Suppressor macrophage treated with lipopolysaccharide for 4 hours (primary cell): ENCODE data around the gene RHOT1.
A peak's percentile ranks its signal among the peaks of the same experiment; 100 is the strongest.
"Not testable (repeated sequence)": the region's sequence is repeated elsewhere in the genome, so short reads cannot be mapped to it uniquely, and the experiment has no call there.

Experiments
- DNase-seq: peaks from one replicate; pipeline ENCODE4 v3.0.0-alpha.2; 2020

The RHOT1 gene

GRCh38 chr17:32124985-32125847 is 17.1 kb upstream of the RHOT1 start:
- DNase-seq, result no peak

- no peak for DNase-seq
Measured at GRCh38 chr17:32125848-32126153, 16.5 kb upstream of the RHOT1 start.

- DNase-seq, result no peak
Measured at GRCh38 chr17:32126325-32126724, 16.0 kb upstream of the RHOT1 start.

GRCh38 chr17:32126746-32127145 is 15.6 kb upstream of the RHOT1 start:
- DNase-seq, result no peak

- peak; percentile 98 for DNase-seq
Measured at GRCh38 chr17:32127158-32127897, 15.0 kb upstream of the RHOT1 start.

GRCh38 chr17:32128470-32128869 is 13.8 kb upstream of the RHOT1 start:
- DNase-seq, result not testable (repeated sequence)

- not testable (repeated sequence) for DNase-seq
Measured at GRCh38 chr17:32135497-32136117, 6.7 kb upstream of the RHOT1 start.

- DNase-seq, result no peak
Measured at GRCh38 chr17:32136856-32137255, 5.4 kb upstream of the RHOT1 start.

- DNase-seq, result not testable (repeated sequence)
Measured at GRCh38 chr17:32139504-32139903, 2.8 kb upstream of the RHOT1 start.

GRCh38 chr17:32141258-32141657 is 1.0 kb upstream of the RHOT1 start:
- peak; percentile 97 for DNase-seq

GRCh38 chr17:32141679-32142037 is 644 bp upstream of the RHOT1 start:
- no peak for DNase-seq

GRCh38 chr17:32142857-32143526 is 690 bp downstream of the RHOT1 start:
- DNase-seq, result peak; percentile 30

GRCh38 chr17:32143527-32143870 is 1.2 kb downstream of the RHOT1 start:
- DNase-seq, result peak; percentile 39

GRCh38 chr17:32144442-32144841 is 2.1 kb downstream of the RHOT1 start:
- DNase-seq, result not testable (repeated sequence)

- no peak for DNase-seq
Measured at GRCh38 chr17:32148351-32148750, 6.0 kb downstream of the RHOT1 start.

- DNase-seq, result no peak
Measured at GRCh38 chr17:32150358-32150757, 8.1 kb downstream of the RHOT1 start.

- DNase-seq, result peak; percentile 63
Measured at GRCh38 chr17:32152130-32152529, 9.8 kb downstream of the RHOT1 start.

GRCh38 chr17:32155896-32156295 is 13.6 kb downstream of the RHOT1 start:
- no peak for DNase-seq

GRCh38 chr17:32156656-32157055 is 14.4 kb downstream of the RHOT1 start:
- no peak for DNase-seq

- no peak for DNase-seq
Measured at GRCh38 chr17:32157225-32157624, 14.9 kb downstream of the RHOT1 start.

- no peak for DNase-seq
Measured at GRCh38 chr17:32158870-32159585, 16.7 kb downstream of the RHOT1 start.

- no peak for DNase-seq
Measured at GRCh38 chr17:32159586-32160438, 17.5 kb downstream of the RHOT1 start.
